OCI-LY1 (cell line): ENCODE measurements around the gene KIF1C.

Source experiments
- H2AFZ ChIP-seq: fragments of 200-600 bp; sonication (generic), shearing (Covaris generic); 2 replicates; pipeline ENCODE4 v1.6.0; 2014; ENCODE audit warnings: antibody characterized with exemption, mild to moderate bottlenecking, low read length
- H3F3A ChIP-seq: fragments of 200-600 bp; sonication (generic), shearing (Covaris generic); 2 replicates; pipeline ENCODE4 v1.6.0; 2014; ENCODE audit warnings: mild to moderate bottlenecking, antibody characterized with exemption, low read length, moderate library complexity; ENCODE audit not compliant: insufficient read depth
- H3K27ac ChIP-seq: fragments of 200-600 bp; sonication (generic); 2 replicates; pipeline ENCODE4 v1.5.1; 2014; ENCODE audit warnings: low read length, mixed run types, mild to moderate bottlenecking, low read depth; ENCODE audit not compliant: poor library complexity, severe bottlenecking
- H3K27me3 ChIP-seq: fragments of 200-600 bp; sonication (generic); 2 replicates; pipeline ENCODE4 v1.6.0; 2014; ENCODE audit warnings: antibody characterized with exemption, mild to moderate bottlenecking, low read length, moderate library complexity; ENCODE audit not compliant: insufficient read depth
- H3K36me3 ChIP-seq: fragments of 200-600 bp; sonication (generic); 2 replicates; pipeline ENCODE4 v1.6.1; 2014; ENCODE audit warnings: mild to moderate bottlenecking, antibody characterized with exemption, low read length, moderate library complexity, mixed read lengths; ENCODE audit not compliant: insufficient read depth
- H3K4me1 ChIP-seq: fragments of 200-600 bp; sonication (generic); 2 replicates; pipeline ENCODE4 v1.5.1; 2014; ENCODE audit warnings: mild to moderate bottlenecking, low read length, moderate library complexity; ENCODE audit not compliant: insufficient read depth, severe bottlenecking
- H3K4me2 ChIP-seq: fragments of 200-600 bp; sonication (generic), shearing (Covaris generic); 2 replicates; pipeline ENCODE4 v1.6.1; 2014; ENCODE audit warnings: low read length
- H3K4me3 ChIP-seq: fragments of 200-600 bp; sonication (generic); 2 replicates; pipeline ENCODE4 v1.5.1; 2014; ENCODE audit warnings: low read length, low read depth, mild to moderate bottlenecking, mixed read lengths; ENCODE audit not compliant: poor library complexity, severe bottlenecking
- H3K79me2 ChIP-seq: fragments of 200-600 bp; shearing (Covaris generic); 2 replicates; pipeline ENCODE4 v1.6.1; 2016; ENCODE audit warnings: mixed run types, low read length, mixed read lengths; ENCODE audit not compliant: insufficient read depth
- H3K9ac ChIP-seq: fragments of 200-600 bp; sonication (generic), shearing (Covaris generic); 2 replicates; pipeline ENCODE4 v1.6.1; 2014; ENCODE audit warnings: mild to moderate bottlenecking, low read length, mixed read lengths
- H3K9me2 ChIP-seq: fragments of 200-600 bp; sonication (generic), shearing (Covaris generic); 2 replicates; pipeline ENCODE4 v1.6.1; 2014; ENCODE audit warnings: low read depth, mild to moderate bottlenecking, low read length, mixed read lengths
- H3K9me3 ChIP-seq: fragments of 200-600 bp; shearing (Covaris generic); 2 replicates; pipeline ENCODE4 v1.6.1; 2014; ENCODE audit warnings: low read length, mixed read lengths
- H4K20me1 ChIP-seq: fragments of 200-600 bp; sonication (generic), shearing (Covaris generic); 2 replicates; pipeline ENCODE4 v1.6.0; 2016; ENCODE audit warnings: mild to moderate bottlenecking, low read length; ENCODE audit not compliant: insufficient read depth
- EZH2 ChIP-seq: fragments of 200-600 bp; sonication (generic), shearing (Covaris generic); IDR thresholded peaks from 2 replicates; pipeline ENCODE4 v1.8.0; 2017; ENCODE audit warnings: borderline replicate concordance, mixed run types, mild to moderate bottlenecking, antibody characterized with exemption, low read length, moderate library complexity, mixed read lengths
- TF ChIP-seq, protein P1 (sequence below): fragments of 200-600 bp; sonication (generic), shearing (Covaris generic); IDR thresholded peaks from 2 replicates; pipeline ENCODE4 v1.5.1; 2017; ENCODE audit warnings: mild to moderate bottlenecking, antibody characterized with exemption, low read length, moderate library complexity, mixed read lengths

The KIF1C gene

GRCh38 chr17:4960279-4960922, 37.3 kb upstream of the KIF1C start:
- no peak overlapping the region for H3K9ac ChIP-seq
- no peak overlapping the region for H3K4me2 ChIP-seq
- H3K36me3 ChIP-seq, result peaks cover 22% of the 10 kb centered on the region
- H3K4me3 ChIP-seq, result no peak overlapping the region
- no peak overlapping the region for H2AFZ ChIP-seq
- no peaks in the 10 kb centered on the region for H3K27me3 ChIP-seq
- H3K4me1 ChIP-seq, result no peaks in the 10 kb centered on the region
- H3K9me3 ChIP-seq, result no peaks in the 10 kb centered on the region
- TF ChIP-seq, protein P1, sequence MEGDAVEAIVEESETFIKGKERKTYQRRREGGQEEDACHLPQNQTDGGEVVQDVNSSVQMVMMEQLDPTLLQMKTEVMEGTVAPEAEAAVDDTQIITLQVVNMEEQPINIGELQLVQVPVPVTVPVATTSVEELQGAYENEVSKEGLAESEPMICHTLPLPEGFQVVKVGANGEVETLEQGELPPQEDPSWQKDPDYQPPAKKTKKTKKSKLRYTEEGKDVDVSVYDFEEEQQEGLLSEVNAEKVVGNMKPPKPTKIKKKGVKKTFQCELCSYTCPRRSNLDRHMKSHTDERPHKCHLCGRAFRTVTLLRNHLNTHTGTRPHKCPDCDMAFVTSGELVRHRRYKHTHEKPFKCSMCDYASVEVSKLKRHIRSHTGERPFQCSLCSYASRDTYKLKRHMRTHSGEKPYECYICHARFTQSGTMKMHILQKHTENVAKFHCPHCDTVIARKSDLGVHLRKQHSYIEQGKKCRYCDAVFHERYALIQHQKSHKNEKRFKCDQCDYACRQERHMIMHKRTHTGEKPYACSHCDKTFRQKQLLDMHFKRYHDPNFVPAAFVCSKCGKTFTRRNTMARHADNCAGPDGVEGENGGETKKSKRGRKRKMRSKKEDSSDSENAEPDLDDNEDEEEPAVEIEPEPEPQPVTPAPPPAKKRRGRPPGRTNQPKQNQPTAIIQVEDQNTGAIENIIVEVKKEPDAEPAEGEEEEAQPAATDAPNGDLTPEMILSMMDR, result no peak
- TF ChIP-seq EZH2, result no peak
- no peak overlapping the region for H3K27ac ChIP-seq
- no peaks in the 10 kb centered on the region for H3K9me2 ChIP-seq
- H3F3A ChIP-seq, result no peaks in the 10 kb centered on the region
- H4K20me1 ChIP-seq, result no peaks in the 10 kb centered on the region
- H3K79me2 ChIP-seq, result no peaks in the 10 kb centered on the region

DNA sequence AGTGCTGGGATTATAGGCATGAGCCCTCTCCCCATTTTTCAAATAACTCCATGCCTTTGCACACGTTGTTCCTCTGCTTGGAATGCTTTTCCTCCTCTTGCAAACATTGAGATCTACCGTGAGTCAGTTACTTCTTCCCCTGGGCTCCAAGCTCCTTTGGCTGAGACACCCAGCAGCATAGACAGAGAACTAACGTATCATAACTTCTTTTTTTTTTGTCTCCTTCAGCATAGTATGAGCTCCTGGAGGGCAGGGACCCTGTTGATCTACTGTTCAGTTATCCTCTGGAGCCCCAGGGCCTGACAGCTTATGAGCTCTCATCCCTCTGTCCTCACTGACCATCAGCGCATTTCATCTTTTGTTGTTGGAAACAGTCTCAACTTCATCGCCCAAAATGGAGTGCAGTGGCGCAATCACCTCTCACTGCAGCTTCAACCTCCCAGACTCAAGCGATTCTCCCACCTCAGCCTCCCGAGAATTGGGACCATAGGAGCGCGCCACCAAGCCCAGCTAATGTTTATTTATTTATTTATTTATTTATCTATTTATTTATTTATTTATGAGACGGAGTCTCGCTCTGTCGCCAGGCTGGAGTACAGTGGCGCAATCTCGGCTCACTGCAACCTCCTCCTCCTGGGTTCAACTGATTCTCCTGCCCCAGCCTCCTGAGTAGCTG, 32.3 kb upstream of the KIF1C start:
- peaks cover 33% of the 10 kb centered on the region; the same call in 1 of the 2 replicates for H3K36me3 ChIP-seq
- no peak overlapping the region for H3K9ac ChIP-seq
- H3K9me3 ChIP-seq, result no peaks in the 10 kb centered on the region
- H3K27ac ChIP-seq, result no peak overlapping the region
- H3F3A ChIP-seq, result no peaks in the 10 kb centered on the region
- no peak for TF ChIP-seq EZH2
- TF ChIP-seq, protein P1, result no peak
- no peaks in the 10 kb centered on the region for H3K27me3 ChIP-seq
- no peak overlapping the region for H3K4me2 ChIP-seq
- no peak overlapping the region for H2AFZ ChIP-seq
- H3K79me2 ChIP-seq, result 0 out of 2 replicates have a peak, but pooled peaks cover 3% of the 10 kb centered on the region
- no peaks in the 10 kb centered on the region for H3K9me2 ChIP-seq
- H3K4me3 ChIP-seq, result no peak overlapping the region
- H4K20me1 ChIP-seq, result no peaks in the 10 kb centered on the region
- H3K4me1 ChIP-seq, result peaks cover 25% of the 10 kb centered on the region

GRCh38 chr17:4966844-4967538, 30.8 kb upstream of the KIF1C start:
- Histone ChIP-seq H3K4me3 (peak overlapping the region; percentile 84), H3K9me3 (no peaks in the 10 kb centered on the region), H3K9ac (peak overlapping the region; percentile 92), H3K4me1 (peaks cover 25% of the 10 kb centered on the region), H3K36me3 (peaks cover 37% of the 10 kb centered on the region; the same call in 1 of the 2 replicates), H3K4me2 (peak overlapping the region; percentile 81), H3K27ac (peak overlapping the region; percentile 90), H3K79me2 (0 out of 2 replicates have a peak, but pooled peaks cover 3% of the 10 kb centered on the region), H3K9me2 (no peaks in the 10 kb centered on the region), H4K20me1 (no peaks in the 10 kb centered on the region), H3F3A (no peaks in the 10 kb centered on the region), H3K27me3 (no peaks in the 10 kb centered on the region), H2AFZ (no peak overlapping the region)
- TF ChIP-seq, protein P1, result no peak
- TF ChIP-seq EZH2, result no peak
